Gastrocnemius medialis (tissue), 4 donors: ENCODE data around the gene LRG1. TPM values are rescaled to one million over a fixed set of nuclear protein-coding genes. Genes with fewer than 3 reads are reported as not detected.
A peak's percentile ranks its signal among the peaks of the same experiment; 100 is the strongest.

Experiments used
- ATAC-seq, 2 donors: fragments of 150-250 bp; one replicate each; pipeline ENCODE4 v1.9.1; 2016
- DNase-seq, 2 donors: peaks; one replicate each; pipeline ENCODE4 v3.0.0-alpha.2; 2019
- H3K27ac ChIP-seq, 4 donors: fragments of 200-600 bp; sonication (generic); 1 replicate in 1 of 4; 2 replicates in 3 of 4; pipeline ENCODE4 v1.5.1; 2016 to 2018; ENCODE audit warnings: mild to moderate bottlenecking in 2 of 4, moderate library complexity in 1 of 4
- H3K27me3 ChIP-seq, 3 donors: fragments of 200-600 bp; sonication (generic) in 2 of 3; 1 replicate in 1 of 3; 2 replicates in 2 of 3; pipeline versions ENCODE4 v1.5.1 to v1.6.0; 2016 to 2019; ENCODE audit warnings: mild to moderate bottlenecking in 1 of 3, moderate library complexity in 1 of 3
- H3K36me3 ChIP-seq, 2 donors: fragments of 200-600 bp; sonication (generic) in 1 of 2; one replicate each; pipeline ENCODE4 v1.5.1; 2017 to 2018
- H3K4me1 ChIP-seq, 2 donors: fragments of 200-600 bp; sonication (generic) in 1 of 2; one replicate each; pipeline ENCODE4 v1.5.1; 2016 to 2017; ENCODE audit warnings: mild to moderate bottlenecking in 2 of 2
- H3K4me3 ChIP-seq, 4 donors: fragments of 200-600 bp; sonication (generic) in 3 of 4; 1 replicate in 1 of 4; 2 replicates in 3 of 4; pipeline ENCODE4 v1.5.1; 2016 to 2019; ENCODE audit warnings: mild to moderate bottlenecking in 2 of 4
- H3K9me3 ChIP-seq, 3 donors: fragments of 200-600 bp; sonication (generic) in 2 of 3; 1 replicate in 1 of 3; 2 replicates in 2 of 3; pipeline ENCODE4 v1.5.1; 2016 to 2019
- POLR2A ChIP-seq, 2 donors: fragments of 450-650 bp; IDR thresholded peaks; one replicate each; pipeline ENCODE4 v1.6.1; 2017; ENCODE audit warnings: antibody characterized with exemption in 2 of 2, mild to moderate bottlenecking in 2 of 2, moderate library complexity in 2 of 2
- in situ Hi-C, 4 donors: fragments of 200-750 bp; cut with MboI; loops; one replicate each; pipeline versions ENCODE4 v1.15.0 to v1.8.0; 2017; ENCODE audit warnings: low sequenced_read_pairs in 4 of 4
- intact Hi-C: fragments of 100-400 bp; cut with DNase I; formaldehyde crosslinking; loops from one replicate; pipeline ENCODE4 v1.15.1; 2023; ENCODE audit warnings: low total_unique reads
- total RNA-seq, 4 donors: library from RNA; depleted of rRNA; stranded (reverse); fragments of >200 nt; gene quantifications; one replicate each; pipeline versions ENCODE4 v1.1.0 to v1.2.3, GENCODE V29; 2016
- TF ChIP-seq, protein P1 (sequence below), 5 experiments: fragments of 450-650 bp in 3 of 5; fragments of 200-600 bp in 2 of 5; sonication (generic) in 2 of 5; IDR thresholded peaks in 4 of 5; conservative IDR thresholded peaks in 1 of 5; 1 replicate in 4 of 5; 2 replicates in 1 of 5; pipeline ENCODE4 v1.5.1; 2016 to 2019; ENCODE audit warnings: antibody characterized with exemption in 5 of 5, mild to moderate bottlenecking in 3 of 5, moderate library complexity in 3 of 5

The LRG1 gene
- total RNA-seq, 4 donors from 2014 or later, result 0.15 to 2.7 (median 0.98) TPM; not detected in 1

DNA sequence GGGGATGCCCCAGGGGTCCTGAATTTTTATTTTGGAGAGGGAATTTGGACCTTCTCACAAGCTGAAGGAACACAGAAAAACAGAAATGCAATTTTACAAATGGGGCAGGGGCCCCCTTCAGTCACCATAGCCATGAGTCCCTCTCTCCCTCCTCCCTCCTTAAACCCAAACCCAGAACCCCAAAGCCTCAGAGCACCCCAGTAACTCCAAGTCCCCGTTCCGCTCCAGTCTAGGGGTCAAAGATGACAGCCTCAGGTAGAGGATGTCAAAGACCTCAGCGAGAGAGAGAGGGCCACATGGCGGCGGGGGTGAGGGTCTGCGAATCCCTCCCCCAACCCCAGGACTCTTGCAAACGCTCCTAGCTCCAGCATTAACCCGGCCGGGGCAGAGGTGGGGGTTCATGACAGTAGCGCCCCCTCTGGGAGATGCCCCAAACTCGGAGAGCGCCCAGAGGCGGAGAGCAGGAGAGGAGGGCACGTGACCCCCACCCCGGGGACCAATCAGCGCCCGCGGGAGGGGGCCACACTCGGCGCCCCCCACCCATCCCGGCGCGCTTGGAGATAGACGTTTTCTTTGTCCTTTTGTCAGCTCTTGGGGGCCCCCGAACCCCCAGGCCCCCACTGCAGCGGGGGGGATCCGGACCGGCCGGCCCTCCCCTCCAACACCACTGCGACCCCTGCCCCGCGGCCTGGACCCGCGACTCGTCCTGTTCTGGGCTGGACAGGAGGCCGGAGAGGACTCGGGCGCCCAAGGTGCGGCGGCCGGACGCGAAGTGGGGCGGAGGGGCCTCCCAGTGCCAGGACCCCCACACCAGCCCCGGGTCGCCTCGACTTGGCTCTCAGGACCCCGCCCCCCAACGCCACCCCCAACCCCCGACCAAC, 40.4 kb upstream of the LRG1 start:
- intact Hi-C loops, result no loop called here
- ATAC-seq (no peak), DNase-seq (no peak)
- in situ Hi-C loops, result no loop called here
- H3K4me1 ChIP-seq, result peaks cover 0 to 18% of the 10 kb centered on the region in 2 donors
- peaks cover 29 to 47% (median 31%) of the 10 kb centered on the region in 3 donors for H3K27me3 ChIP-seq
- no peaks in the 10 kb centered on the region for H3K36me3 ChIP-seq
- H3K9me3 ChIP-seq, result no peaks in the 10 kb centered on the region
- peak overlapping the region; percentile 25 to 48 (median 39) for H3K4me3 ChIP-seq
- TF ChIP-seq, protein P1, sequence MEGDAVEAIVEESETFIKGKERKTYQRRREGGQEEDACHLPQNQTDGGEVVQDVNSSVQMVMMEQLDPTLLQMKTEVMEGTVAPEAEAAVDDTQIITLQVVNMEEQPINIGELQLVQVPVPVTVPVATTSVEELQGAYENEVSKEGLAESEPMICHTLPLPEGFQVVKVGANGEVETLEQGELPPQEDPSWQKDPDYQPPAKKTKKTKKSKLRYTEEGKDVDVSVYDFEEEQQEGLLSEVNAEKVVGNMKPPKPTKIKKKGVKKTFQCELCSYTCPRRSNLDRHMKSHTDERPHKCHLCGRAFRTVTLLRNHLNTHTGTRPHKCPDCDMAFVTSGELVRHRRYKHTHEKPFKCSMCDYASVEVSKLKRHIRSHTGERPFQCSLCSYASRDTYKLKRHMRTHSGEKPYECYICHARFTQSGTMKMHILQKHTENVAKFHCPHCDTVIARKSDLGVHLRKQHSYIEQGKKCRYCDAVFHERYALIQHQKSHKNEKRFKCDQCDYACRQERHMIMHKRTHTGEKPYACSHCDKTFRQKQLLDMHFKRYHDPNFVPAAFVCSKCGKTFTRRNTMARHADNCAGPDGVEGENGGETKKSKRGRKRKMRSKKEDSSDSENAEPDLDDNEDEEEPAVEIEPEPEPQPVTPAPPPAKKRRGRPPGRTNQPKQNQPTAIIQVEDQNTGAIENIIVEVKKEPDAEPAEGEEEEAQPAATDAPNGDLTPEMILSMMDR (IDR thresholded peaks at IDR 0.05 in 4 of 5, conservative IDR thresholded peaks at IDR 0.05 in 1 of 5), result no peak
- TF ChIP-seq POLR2A (IDR thresholded peaks at IDR 0.05), result no peak
- peak overlapping the region in 2 of 4 donors; percentile 26 to 34 for H3K27ac ChIP-seq

- H3K27me3 ChIP-seq, result peaks cover 21 to 38% (median 23%) of the 10 kb centered on the region in 3 donors
- H3K27ac ChIP-seq, result peak overlapping the region in 2 of 4 donors; percentile 11 to 23
- in situ Hi-C loops, result loop anchor here in 2 of 4 donors (5.0 to 10.0 kb wide), 2 partner anchors 53 to 55 kb away; partner anchors contain the start of gene TNFAIP8L1 (in 1 of the 2)
- H3K4me3 ChIP-seq, result no peak overlapping the region
- H3K9me3 ChIP-seq, result no peaks in the 10 kb centered on the region
- ATAC-seq (no peak), DNase-seq (no peak)
- peaks cover 0 to 13% of the 10 kb centered on the region in 2 donors for H3K4me1 ChIP-seq
- no peaks in the 10 kb centered on the region for H3K36me3 ChIP-seq
- TF ChIP-seq, protein P1 (IDR thresholded peaks at IDR 0.05 in 4 of 5, conservative IDR thresholded peaks at IDR 0.05 in 1 of 5), result no peak
- no peak for TF ChIP-seq POLR2A (IDR thresholded peaks at IDR 0.05)
- intact Hi-C loops, result no loop called here
Observed at GRCh38 chr19:4579389-4579788, 39.6 kb upstream of the LRG1 start.

GRCh38 chr19:4578552-4579248, 38.9 kb upstream of the LRG1 start:
- TF ChIP-seq, protein P1 (IDR thresholded peaks at IDR 0.05 in 4 of 5, conservative IDR thresholded peaks at IDR 0.05 in 1 of 5), result no peak
- no peak for TF ChIP-seq POLR2A (IDR thresholded peaks at IDR 0.05)
- DNase-seq (no peak), ATAC-seq (no peak)
- H3K36me3 ChIP-seq, result no peaks in the 10 kb centered on the region
- H3K4me3 ChIP-seq, result no peak overlapping the region
- peak overlapping the region in 1 of 4 donors; percentile 23 for H3K27ac ChIP-seq
- intact Hi-C loops (no loop called here), in situ Hi-C loops (loop anchor here in 2 of 4 donors (5.0 to 10.0 kb wide), 2 partner anchors 54 to 56 kb away; partner anchors contain the start of gene TNFAIP8L1 (in 1 of the 2))
- H3K27me3 ChIP-seq, result peaks cover 15 to 31% (median 16%) of the 10 kb centered on the region in 3 donors
- peaks cover 0 to 8% of the 10 kb centered on the region in 2 donors for H3K4me1 ChIP-seq
- H3K9me3 ChIP-seq, result no peaks in the 10 kb centered on the region

DNA sequence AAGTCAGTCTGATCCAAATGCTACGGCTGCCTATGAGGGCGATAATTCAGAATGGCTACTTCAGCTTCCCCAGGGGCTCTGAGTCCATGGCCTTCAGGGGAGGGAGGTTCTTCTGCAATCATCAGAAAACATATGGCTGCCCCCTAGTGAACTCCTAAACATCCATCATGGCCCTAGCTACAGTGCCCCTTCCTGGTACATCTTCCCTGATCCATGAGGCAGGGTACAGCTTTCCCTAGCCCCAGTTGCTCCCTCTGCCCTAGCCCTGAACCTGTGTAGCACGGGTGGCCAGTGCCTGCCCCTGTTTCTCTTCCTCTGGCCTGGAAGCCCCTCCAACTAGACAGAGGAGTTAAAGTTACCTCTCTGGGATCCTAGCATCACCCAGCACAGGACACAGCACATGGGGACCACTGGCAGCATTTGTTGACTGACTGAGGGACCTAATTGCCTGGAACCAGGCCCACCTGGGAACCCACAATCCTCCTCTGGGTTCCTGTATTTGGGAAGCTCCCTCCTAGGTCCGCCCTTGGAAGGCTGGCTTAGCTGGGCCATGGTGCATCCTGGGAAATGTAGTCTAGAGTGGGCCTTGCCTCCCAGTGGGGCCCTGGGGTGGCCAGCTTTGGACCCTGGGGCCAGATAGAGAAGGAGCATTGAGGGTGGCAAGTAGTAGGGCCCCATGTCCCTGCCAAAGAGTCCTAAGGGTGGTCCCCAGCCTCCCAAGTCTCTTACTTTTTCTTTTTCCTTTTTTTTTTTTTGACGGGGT, 37.4 kb upstream of the LRG1 start:
- H3K4me1 ChIP-seq, result peaks cover 0 to 8% of the 10 kb centered on the region in 2 donors
- in situ Hi-C loops (loop anchor here in 2 of 4 donors (5.0 to 10.0 kb wide), 2 partner anchors 55 to 58 kb away; partner anchors contain the start of gene TNFAIP8L1 (in 1 of the 2)), intact Hi-C loops (no loop called here)

More for the DNA sequence above, 37.4 kb upstream of the LRG1 start:
- H3K36me3 ChIP-seq, result no peaks in the 10 kb centered on the region
- DNase-seq, result no peak
- no peak overlapping the region for H3K4me3 ChIP-seq
- no peak overlapping the region for H3K27ac ChIP-seq
- peaks cover 10 to 27% (median 16%) of the 10 kb centered on the region in 3 donors for H3K27me3 ChIP-seq
- no peak for ATAC-seq
- TF ChIP-seq, protein P1 (IDR thresholded peaks at IDR 0.05 in 4 of 5, conservative IDR thresholded peaks at IDR 0.05 in 1 of 5), result no peak
- no peak for TF ChIP-seq POLR2A (IDR thresholded peaks at IDR 0.05)
- no peaks in the 10 kb centered on the region for H3K9me3 ChIP-seq
